ENCODE data around the gene SCFD2.

- TF ChIP-seq TAF1 (IDR thresholded peaks at IDR 0.05; ENCODE audit: borderline replicate concordance, insufficient read depth, low read length) (no peak), FOXP2 (optimal IDR thresholded peaks at IDR 0.05; ENCODE audit: borderline replicate concordance, extremely low read depth, extremely low read length, insufficient read depth) (no peak)
These were observed 462.6 kb downstream of the SCFD2 start for GRCh38 chr4:52903273-52903672.

Measured in PFSK-1 (cell line).